Ascending aorta (tissue), 2 donors: ENCODE measurements around the gene IL1RN. TPM values are rescaled to one million over a fixed set of nuclear protein-coding genes. Genes with fewer than 3 reads are reported as not detected.

ENCODE experiments used
- DNase-seq, 2 donors: peaks; one replicate each; pipeline ENCODE4 v3.0.0-alpha.2; 2019; ENCODE audit warnings: low spot score in 2 of 2
- H3K27ac ChIP-seq, 2 donors: fragments of 200-600 bp; sonication (generic); one replicate each; pipeline ENCODE4 v1.5.1; 2016 to 2017; ENCODE audit warnings: mild to moderate bottlenecking in 1 of 2
- H3K27me3 ChIP-seq: fragments of 200-600 bp; sonication (generic); one replicate; pipeline ENCODE4 v1.5.1; 2017
- H3K36me3 ChIP-seq, 2 donors: fragments of 200-600 bp; sonication (generic); one replicate each; pipeline ENCODE4 v1.5.1; 2016
- H3K4me1 ChIP-seq, 2 donors: fragments of 200-600 bp; sonication (generic); one replicate each; pipeline ENCODE4 v1.5.1; 2016 to 2017; ENCODE audit warnings: mild to moderate bottlenecking in 1 of 2
- H3K4me3 ChIP-seq, 2 donors: fragments of 200-600 bp; sonication (generic); one replicate each; pipeline ENCODE4 v1.5.1; 2016 to 2017; ENCODE audit warnings: mild to moderate bottlenecking in 1 of 2
- H3K9me3 ChIP-seq, 2 donors: fragments of 200-600 bp; sonication (generic); one replicate each; pipeline ENCODE4 v1.5.1; 2016
- intact Hi-C: fragments of 100-400 bp; cut with DNase I; formaldehyde crosslinking; loops from one replicate; pipeline ENCODE4 v1.15.1; 2023
- total RNA-seq: library from RNA; depleted of rRNA; stranded (reverse); fragments of >200 nt; gene quantifications from one replicate; pipeline ENCODE4 v1.1.0, GENCODE V29; 2016
- TF ChIP-seq, protein P1 (sequence below), 3 experiments: fragments of 200-600 bp in 2 of 3; fragments of 450-650 bp in 1 of 3; sonication (generic) in 2 of 3; IDR thresholded peaks; one replicate each; pipeline ENCODE4 v1.5.1; 2016 to 2019; ENCODE audit warnings: antibody characterized with exemption in 3 of 3, mild to moderate bottlenecking in 1 of 3, moderate library complexity in 1 of 3

The IL1RN gene
- total RNA-seq, 1 donor from 2014 or later = not detected

GRCh38 chr2:113105047-113105785 lies 22.2 kb upstream of the IL1RN start:
- Histone ChIP-seq H3K9me3 (no peaks in the 10 kb centered on the region), H3K4me3 (no peak overlapping the region), H3K36me3 (no peaks in the 10 kb centered on the region), H3K27me3 (no peaks in the 10 kb centered on the region), H3K27ac (no peak overlapping the region), H3K4me1 (no peaks in the 10 kb centered on the region)
- DNase-seq = no peak
- TF ChIP-seq, protein P1, sequence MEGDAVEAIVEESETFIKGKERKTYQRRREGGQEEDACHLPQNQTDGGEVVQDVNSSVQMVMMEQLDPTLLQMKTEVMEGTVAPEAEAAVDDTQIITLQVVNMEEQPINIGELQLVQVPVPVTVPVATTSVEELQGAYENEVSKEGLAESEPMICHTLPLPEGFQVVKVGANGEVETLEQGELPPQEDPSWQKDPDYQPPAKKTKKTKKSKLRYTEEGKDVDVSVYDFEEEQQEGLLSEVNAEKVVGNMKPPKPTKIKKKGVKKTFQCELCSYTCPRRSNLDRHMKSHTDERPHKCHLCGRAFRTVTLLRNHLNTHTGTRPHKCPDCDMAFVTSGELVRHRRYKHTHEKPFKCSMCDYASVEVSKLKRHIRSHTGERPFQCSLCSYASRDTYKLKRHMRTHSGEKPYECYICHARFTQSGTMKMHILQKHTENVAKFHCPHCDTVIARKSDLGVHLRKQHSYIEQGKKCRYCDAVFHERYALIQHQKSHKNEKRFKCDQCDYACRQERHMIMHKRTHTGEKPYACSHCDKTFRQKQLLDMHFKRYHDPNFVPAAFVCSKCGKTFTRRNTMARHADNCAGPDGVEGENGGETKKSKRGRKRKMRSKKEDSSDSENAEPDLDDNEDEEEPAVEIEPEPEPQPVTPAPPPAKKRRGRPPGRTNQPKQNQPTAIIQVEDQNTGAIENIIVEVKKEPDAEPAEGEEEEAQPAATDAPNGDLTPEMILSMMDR (IDR thresholded peaks at IDR 0.05) = no peak
- intact Hi-C loops = no loop called here

DNA sequence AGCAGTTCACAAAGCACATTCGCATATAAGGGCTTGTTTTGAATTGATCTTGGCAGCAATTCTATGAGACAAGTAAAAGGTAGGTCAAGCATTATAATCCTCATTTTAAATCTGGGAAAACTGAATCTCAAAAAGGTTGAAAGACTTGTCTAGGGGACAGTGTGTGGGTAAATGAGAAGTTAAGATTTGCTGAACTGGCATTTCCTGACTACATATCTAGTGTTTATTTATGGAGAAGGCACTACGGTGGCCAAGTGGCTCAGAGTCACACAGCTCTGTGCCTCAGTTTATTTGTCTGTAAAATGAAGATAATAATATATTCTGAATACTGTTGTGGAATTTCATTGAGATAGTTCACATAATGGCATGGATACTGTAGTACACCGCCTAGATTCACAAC lies 16.3 kb upstream of the IL1RN start:
- Histone ChIP-seq H3K36me3 (no peaks in the 10 kb centered on the region), H3K9me3 (no peaks in the 10 kb centered on the region), H3K4me3 (no peak overlapping the region), H3K27me3 (no peaks in the 10 kb centered on the region), H3K27ac (no peak overlapping the region), H3K4me1 (no peaks in the 10 kb centered on the region)
- TF ChIP-seq, protein P1 (IDR thresholded peaks at IDR 0.05) = no peak
- DNase-seq = no peak
- intact Hi-C loops = no loop called here

DNA sequence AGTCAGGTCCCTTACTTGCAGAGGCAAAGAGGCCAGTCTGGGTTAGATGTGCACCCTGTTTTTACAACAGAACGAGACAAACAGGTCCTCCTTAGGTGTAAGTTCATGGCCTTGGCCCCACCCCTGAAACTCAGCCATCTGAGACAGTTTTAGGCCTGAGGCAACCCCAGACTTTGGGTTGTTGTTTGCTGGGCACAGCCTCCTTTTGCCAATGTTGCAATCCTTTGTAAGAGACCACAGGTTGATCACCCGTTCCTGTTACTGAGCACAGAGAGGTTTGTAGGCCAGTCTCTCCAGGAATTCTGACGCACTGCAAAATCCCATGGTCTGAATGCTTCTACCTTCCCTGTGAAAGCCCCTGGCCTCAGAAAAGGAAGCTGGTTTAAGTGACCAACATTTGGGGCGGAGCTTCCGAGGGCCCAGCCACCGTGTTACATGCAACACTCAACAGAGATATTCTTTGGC lies 15.5 kb upstream of the IL1RN start:
- intact Hi-C loops = no loop called here
- no peak overlapping the region for H3K4me3 ChIP-seq
- DNase-seq = no peak
- H3K4me1 ChIP-seq = no peaks in the 10 kb centered on the region
- H3K36me3 ChIP-seq = no peaks in the 10 kb centered on the region
- H3K27ac ChIP-seq = no peak overlapping the region
- no peaks in the 10 kb centered on the region for H3K9me3 ChIP-seq
- TF ChIP-seq, protein P1 (IDR thresholded peaks at IDR 0.05) = no peak
- H3K27me3 ChIP-seq = no peaks in the 10 kb centered on the region

DNA sequence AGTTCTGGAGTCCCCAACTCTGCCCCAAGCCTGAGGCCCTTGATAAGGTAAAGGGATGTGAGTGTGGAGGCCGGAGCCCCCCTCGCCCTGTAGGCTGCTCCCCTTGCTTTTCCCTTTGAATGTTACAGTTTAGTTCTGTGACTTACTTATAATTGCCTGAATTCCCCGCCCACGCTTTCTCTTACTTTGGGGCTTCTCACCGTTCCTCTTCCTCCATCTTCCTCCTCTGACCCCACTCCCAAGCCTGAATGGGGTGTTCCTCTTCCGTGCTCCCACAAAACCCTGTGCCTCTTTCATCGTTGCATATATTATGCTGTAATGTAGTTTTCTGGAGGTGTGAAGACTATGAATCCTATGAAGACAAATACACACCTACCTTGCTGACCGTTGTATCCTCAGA lies 15.0 kb upstream of the IL1RN start:
- no peak overlapping the region for H3K27ac ChIP-seq
- no peaks in the 10 kb centered on the region for H3K27me3 ChIP-seq
- no peaks in the 10 kb centered on the region for H3K4me1 ChIP-seq
- no peak overlapping the region for H3K4me3 ChIP-seq
- TF ChIP-seq, protein P1 (IDR thresholded peaks at IDR 0.05) = no peak
- no peaks in the 10 kb centered on the region for H3K36me3 ChIP-seq
- no peaks in the 10 kb centered on the region for H3K9me3 ChIP-seq
- intact Hi-C loops = no loop called here
- no peak for DNase-seq

GRCh38 chr2:113112871-113113270 lies 14.5 kb upstream of the IL1RN start:
- intact Hi-C loops = no loop called here
- no peaks in the 10 kb centered on the region for H3K9me3 ChIP-seq
- TF ChIP-seq, protein P1 (IDR thresholded peaks at IDR 0.05) = no peak
- H3K27me3 ChIP-seq = no peaks in the 10 kb centered on the region
- H3K36me3 ChIP-seq = no peaks in the 10 kb centered on the region
- DNase-seq = no peak
- H3K4me1 ChIP-seq = no peaks in the 10 kb centered on the region
- no peak overlapping the region for H3K4me3 ChIP-seq
- no peak overlapping the region for H3K27ac ChIP-seq
